Astrocyte (in vitro differentiated cells and primary cell): ENCODE measurements around the gene SAMD4B.

Experiments
- CTCF ChIP-seq: IDR thresholded peaks from 2 replicates; pipeline ENCODE4 v1.5.1; 2011; ENCODE audit warnings: low read depth, mild to moderate bottlenecking, inconsistent platforms, low read length, moderate library complexity; ENCODE audit not compliant: insufficient read depth
- EZH2 ChIP-seq: IDR thresholded peaks from 2 replicates; pipeline ENCODE4 v1.6.1; 2012; ENCODE audit warnings: mild to moderate bottlenecking, low read length, inconsistent platforms; ENCODE audit not compliant: insufficient read depth

GRCh38 chr19:39365531-39365930, 23.3 kb downstream of the SAMD4B start:
- TF ChIP-seq CTCF: no peak
- TF ChIP-seq EZH2: no peak
